HG03045 (cell line): ENCODE data around the gene GTSE1.

Experiments
- ATAC-seq: cut with Tn5 transposase; IDR thresholded peaks from one replicate; pipeline ENCODE4 v1.9.1; 2021; ENCODE audit warnings: mild to moderate bottlenecking, moderate library complexity; ENCODE audit not compliant: unreplicated experiment

GTSE1 gene

DNA sequence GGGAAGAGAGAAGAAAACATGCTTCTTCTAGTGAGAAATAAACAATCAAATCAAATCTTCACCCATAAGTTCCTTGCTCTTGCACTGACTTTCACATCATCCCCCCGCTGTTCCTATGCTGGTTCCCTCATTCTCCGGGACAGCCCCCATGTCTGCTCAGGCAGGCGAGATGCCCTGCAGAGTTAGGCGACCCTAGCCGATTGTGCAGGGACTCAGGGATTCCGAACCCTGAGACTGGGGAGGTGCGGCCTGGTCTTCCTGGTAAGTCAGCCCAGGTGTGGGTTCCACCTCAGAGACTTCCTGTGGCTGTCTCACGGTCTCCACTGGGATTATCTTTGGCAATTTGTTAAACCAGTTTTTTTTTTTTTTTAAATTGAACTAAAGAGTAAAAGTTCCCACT, 22.3 kb upstream of the GTSE1 start:
- no peak for ATAC-seq

DNA sequence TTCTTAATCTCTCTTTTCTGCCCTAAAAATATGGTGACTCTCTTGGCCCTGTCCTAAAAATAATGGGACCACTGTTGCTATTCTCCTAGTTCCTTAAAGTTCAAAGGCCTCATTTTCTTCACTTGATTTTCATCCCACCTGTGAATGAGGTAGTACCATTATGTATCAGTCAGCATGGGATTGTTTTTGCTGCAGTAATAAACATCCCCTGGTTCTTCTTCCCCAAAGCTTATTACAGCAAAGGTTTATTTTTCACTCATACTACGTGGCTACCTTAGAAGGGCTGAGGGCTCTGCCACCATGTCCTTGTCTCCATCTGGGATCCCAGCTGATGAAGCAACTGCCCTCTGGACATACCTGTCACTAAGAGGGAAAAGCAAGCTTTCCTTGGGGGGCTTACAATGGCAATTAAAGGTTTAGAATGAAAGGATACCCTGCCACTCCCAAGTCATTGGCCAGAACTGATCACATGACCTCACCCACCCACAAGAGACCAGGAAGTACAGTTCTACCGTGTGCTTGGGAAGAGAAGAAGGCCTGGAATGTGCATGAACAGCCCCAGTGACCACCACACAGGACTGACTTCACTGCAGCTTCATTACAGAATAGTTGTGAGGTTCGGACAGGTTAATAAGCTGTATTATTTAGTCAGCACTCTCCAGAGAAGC, 21.1 kb upstream of the GTSE1 start:
- ATAC-seq, result no peak

DNA sequence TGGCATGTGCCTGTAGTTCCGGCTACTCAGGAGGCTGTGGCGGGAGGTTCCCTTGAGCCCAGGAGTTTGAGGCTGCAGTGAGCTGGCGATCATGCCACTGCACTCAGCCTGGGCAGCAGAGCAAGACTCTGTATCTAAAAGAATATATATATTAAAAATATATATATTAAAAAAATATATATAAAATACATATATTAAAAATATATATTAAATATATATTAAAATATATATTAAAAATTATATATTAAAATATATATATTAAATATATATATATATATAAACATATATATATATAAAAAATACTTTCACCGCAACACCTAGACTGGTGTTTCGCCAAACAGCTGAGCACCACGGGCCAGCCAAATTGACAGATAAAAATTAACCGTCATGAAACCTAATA, 20.1 kb upstream of the GTSE1 start:
- ATAC-seq, result no peak

DNA sequence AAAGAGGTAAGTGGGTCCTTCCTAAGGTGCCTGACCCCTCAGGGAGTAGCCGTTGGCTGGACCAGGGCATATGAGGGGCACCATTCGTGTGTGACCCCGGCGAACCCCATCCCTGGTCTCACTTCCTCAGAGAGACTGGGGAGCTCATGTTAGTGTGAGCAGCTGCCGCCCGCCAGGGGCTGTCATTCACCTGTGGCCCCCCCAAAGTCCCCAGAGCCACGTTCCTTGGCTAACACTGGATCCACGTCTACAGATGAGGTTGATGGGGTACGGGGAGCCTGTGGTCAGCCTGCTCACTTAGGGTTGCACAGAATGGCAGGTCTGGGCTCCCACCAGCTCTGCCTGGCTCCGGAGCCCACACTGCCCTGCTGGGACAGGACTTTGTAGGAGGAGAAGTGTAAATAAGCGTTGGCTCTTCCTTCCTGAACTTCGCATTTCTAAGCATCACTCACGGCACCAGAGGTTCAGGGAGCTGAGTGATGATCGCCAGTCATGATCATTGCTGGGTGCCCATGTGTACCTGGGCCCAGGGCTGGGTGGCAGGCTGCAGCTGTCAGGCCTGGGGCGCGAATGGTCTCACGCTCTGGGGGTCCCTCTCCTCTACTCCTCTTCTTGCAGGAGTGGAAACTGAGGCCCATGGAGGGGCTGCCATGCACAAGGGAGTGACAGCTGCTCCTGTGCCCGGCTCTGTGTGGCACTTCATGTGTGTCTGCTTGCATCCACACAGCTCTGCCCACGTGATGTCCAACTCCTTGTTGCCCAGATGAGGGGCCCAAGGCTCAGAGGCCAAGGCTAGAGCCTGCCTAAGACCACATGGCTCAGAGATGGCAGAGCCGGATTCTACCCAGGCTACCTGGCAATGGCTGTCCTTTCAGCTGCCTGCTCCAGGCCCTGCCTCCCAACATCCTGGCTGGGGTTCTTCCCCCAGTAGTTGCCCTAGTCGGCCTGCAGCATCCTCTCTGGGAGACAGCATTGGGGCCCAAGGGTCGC, 17.7 kb upstream of the GTSE1 start:
- ATAC-seq, result no peak

DNA sequence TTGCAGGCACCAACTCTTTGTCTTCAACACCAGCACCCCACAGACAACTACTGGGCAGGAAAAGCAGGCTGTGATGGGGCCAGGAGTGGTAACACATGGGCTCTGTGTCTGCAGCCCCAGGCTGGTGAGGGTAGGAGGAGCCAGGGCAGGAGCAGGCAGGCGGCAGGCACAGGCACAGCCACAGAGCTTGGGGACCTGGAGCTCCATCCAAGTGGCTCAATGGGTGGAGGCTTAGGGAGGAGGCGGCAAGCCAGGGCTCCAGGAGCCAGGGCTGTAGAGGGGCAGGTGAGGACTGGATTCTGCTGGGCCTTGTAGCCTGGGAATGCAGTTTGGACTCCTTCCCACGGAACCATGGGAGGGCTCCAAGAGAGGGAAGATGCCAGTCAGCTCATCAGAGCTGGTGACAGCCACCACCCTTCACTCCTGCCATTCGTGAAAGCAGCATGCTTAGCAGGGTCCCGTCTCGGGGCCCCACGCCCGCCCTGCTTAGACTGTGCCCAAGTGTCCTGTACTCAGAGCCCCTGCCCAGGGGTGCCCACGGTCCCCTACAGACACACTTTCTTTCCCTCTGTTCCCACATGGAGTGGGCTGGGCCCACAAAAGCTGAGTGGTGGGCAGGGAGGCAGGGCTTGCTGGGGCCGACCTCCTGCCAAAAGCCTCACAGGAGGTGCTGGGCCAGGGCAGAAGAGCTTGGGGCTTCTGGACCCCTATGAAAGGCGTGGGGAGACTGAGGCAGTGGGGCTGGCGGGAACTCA, 16.4 kb upstream of the GTSE1 start:
- ATAC-seq, result no peak

DNA sequence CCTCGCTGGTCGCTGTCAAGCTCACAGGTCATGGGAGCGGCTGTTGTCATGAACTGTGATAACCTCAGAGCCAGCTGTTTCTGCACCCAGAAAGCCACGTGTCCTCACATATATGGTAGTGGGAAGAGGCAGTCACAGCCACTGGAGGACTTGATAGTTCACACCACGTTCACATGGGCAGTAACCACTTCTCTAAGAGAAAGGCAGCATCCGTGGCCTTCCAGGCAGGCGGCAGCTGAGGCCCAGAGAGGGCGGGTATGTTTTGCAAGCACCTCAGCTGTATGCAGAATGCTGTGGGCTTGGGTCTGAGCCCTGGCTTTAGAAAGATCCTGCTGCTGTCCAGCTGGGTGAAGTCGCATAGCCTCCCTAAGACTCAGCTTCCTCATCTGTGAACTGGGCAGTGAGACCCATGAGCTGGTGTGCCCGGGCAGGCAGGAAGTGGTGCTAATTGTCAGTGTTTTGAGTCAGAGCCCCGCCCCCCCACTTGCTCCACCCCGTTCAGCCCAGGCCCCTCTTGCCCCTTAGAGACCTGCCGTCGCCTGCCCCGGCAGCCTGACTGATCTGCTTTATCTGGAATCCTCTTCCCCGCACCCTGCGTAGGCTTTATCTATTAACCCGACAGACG, 15.6 kb upstream of the GTSE1 start:
- no peak for ATAC-seq

DNA sequence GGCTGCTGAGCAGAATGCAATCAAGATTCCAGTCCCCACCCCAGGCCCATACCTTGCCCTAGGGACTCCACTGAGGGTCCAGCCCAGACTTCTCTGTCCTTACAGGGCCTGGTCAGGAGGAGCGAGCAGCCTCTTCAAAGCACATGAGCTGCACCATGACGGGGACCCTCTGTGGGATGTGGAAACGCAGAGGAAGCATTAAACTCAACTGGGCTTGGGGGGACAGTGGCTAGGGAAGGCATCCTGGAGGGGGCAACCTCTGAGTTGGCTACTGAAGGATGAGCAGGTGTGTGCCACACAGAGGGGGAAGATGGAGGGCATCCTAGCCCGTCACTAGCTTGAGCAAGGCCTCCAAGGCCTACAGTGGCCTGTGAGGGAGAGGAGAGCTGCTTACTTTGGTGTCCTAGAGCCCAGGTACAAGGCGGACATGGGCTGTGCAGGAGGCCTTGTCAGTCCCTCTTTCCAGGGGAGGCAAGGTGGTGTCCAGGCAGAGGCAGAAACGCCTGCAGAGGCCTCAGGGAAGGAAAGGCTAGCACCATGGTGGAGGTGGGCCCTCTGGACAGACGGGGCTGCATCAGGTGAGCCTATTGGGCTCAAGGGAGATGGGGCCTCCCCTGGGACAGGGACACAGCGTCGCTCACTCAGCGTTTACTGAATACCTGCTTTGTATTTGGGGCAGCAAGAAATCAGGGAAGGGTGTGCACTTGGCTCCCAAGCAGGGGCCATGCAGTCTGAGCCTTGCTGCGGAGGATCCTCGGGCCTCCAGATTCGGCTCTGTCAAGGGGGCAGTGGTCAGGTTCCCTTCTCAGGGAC, 14.6 kb upstream of the GTSE1 start:
- no peak for ATAC-seq

DNA sequence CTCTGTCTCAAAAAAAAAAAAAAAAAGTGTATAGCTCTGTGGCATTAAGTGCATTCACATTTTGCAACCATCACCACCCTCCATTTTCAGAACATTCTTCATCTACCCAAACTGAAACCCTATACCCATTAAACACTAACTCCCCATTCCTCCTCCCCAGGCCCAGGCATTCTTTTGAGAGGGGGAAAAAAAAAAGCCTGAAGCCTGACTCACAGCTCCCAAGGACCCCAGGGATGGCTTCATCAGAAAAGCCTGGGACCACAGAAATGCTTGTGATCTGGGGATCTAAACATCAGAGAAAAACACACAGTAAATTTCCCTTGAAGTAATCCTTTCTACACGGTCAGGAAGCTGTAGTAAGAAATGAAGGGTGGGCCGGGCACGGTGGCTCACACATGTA, 10.7 kb upstream of the GTSE1 start:
- ATAC-seq, result no peak

DNA sequence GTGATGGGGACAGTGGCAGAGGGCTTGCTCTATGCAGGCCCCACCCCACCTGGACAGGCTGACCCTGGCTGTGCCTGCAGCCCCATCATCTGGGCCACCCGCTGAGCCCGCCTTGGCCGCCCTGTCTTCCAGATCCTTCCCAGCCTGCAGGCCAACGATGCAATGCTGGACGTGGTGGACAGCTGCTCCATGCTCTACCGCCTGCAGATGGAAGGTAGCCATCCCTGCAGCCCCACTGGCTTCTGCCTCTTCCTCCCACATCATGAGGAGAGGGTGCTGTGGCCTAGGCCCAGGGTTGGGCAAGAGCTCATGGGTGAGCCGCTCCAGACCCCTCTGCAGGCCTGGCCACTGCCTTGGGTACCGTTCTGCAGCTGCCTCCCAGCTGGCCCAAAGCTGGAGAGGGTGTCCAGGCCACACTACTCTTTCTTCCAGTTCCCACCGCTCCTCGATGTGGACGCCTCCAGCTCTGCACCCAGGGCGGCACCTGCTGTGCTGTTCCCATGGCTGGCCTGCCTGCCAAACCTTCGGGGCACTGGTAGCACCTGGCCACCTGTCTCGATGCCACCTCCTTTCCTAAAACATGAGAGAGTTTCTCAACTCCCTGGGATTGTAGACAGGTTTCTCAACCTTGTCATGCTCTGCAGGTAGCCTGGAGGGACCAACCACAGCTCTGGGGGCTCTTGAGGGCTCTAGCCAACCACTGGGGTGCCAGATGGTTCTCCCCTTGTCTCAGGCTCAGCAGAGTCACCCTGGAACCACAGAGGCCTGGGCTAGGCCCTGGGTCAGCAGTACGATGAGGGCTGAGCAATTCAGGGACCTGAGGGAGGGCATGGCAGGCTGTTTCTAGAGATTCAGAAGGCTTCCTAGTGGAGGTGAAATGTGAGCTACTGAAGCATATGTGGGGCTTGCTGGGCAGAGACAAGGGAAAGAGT, 9.5 kb upstream of the GTSE1 start:
- no peak for ATAC-seq

DNA sequence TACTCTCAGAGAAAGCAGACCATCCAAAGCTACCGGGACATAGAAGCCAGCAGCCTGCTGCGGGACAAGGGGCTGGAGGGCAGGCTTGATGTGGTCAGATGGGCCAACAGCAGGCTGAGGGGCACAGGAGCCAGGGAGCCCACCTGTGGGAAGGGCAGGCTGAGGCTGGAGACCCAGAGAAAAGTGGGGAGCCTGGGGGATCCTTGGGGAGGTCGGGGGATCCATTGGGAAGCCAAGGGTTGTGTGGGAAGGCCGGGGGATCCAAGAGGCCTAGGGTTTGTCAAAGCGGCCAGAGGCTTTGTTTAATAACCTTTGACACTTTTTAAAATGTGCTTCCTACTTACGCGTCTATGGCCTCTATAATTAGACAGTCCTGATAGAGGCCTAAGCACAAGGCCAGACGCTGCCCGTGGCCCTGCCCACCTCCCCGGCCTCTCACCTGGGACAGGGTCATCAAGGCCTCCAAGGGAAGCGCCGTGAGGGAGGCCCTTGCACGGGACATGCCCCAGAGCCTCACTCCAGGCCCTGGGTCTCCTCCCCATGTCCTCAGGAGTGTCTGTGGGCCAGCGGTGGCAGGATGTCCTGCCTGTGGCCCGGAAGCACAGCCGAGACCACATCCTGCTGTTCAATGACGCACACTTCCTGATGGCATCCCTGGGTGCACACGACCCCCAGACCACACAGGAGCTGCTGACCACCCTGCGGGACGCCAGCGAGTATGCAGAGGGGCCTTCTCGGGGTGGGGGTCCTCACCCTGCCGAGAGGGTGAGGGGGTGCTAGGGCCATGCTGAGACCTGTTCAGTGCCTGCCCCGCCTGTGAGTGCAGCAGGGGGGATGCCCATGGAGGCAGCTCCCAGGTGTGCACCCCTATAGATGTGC, 8.6 kb upstream of the GTSE1 start:
- ATAC-seq, result no peak

DNA sequence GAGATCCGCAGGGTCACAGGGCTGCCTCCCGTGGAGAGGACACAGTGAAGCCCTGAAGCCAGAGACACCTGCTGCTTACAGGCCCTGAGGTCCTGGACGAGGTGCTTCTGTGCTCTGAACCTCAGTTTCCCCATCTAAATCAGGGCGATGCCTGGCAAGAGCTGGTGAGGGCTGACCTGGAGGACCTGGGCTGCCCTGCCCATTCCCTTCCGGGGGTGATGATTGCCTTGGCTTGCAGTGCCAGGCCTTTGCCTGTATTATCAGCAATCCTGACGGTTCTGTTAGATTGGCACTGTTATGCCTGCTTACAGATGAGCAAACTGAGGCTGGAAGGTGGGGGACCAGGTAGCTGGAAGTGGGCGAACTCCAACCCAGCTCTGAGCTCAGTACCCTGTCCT, 7.8 kb upstream of the GTSE1 start:
- no peak for ATAC-seq

DNA sequence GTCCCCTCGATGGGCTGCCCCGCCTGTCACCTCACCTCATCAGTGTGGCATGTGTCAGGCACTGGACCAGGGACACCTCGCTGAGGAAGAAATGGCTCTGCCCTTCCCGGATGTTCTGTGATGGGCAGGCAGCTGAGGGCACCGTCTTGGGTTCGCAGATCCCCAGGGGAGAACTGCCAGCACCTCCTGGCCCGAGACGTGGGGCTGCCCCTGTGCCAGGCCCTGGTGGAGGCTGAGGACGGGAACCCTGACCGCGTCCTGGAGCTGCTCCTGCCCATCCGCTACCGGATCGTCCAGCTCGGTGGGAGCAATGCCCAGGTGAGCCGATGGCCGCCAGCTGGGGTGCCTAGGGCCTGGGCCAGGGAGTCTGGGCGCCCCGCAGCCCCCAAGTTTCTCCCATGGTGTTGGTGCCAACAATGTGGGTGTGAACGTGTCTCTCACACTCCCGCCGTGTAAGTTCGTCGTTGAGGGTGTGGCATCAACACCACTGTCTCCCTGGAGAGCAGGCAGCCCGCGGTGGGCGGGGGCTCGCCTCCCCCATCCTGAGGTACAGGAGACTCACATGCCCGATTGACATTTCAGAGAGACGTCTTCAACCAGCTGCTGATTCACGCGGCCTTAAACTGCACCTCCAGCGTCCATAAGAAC, 7.3 kb upstream of the GTSE1 start:
- ATAC-seq, result no peak

DNA sequence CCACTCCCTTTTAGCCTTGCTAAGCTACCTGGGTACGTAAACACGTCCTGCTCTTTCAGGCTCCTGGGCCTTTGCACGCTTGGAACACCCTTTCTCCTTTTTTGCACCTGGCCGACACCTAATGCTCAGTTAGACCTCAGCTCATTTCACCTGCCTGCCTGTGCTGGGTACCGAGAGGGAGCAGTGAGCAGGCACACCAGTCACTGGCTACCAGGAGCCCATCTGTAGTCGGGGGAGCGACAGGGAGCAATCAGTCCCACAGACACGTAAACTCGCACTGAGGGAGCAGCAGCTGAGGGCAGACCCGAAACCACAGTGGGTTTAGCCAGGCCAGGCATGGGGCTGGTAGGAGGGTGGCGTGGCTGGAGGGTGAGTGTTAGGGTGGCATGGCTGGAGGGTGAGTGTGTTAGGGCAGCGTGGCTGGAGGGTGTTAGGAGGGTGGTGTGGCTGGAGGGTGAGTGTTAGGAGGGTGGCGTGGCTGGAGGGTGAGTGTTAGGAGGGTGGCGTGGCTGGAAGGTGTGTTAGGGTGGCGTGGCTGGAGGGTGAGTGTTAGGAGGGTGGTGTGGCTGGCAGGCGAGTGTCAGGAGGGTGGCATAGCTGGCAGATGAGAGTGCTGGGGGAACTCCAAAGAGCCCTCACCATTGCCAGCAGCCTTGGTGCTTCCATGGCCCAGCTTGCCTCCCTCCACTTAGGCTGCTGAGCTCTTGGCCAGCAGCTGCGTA, 6.4 kb upstream of the GTSE1 start:
- no peak for ATAC-seq

DNA sequence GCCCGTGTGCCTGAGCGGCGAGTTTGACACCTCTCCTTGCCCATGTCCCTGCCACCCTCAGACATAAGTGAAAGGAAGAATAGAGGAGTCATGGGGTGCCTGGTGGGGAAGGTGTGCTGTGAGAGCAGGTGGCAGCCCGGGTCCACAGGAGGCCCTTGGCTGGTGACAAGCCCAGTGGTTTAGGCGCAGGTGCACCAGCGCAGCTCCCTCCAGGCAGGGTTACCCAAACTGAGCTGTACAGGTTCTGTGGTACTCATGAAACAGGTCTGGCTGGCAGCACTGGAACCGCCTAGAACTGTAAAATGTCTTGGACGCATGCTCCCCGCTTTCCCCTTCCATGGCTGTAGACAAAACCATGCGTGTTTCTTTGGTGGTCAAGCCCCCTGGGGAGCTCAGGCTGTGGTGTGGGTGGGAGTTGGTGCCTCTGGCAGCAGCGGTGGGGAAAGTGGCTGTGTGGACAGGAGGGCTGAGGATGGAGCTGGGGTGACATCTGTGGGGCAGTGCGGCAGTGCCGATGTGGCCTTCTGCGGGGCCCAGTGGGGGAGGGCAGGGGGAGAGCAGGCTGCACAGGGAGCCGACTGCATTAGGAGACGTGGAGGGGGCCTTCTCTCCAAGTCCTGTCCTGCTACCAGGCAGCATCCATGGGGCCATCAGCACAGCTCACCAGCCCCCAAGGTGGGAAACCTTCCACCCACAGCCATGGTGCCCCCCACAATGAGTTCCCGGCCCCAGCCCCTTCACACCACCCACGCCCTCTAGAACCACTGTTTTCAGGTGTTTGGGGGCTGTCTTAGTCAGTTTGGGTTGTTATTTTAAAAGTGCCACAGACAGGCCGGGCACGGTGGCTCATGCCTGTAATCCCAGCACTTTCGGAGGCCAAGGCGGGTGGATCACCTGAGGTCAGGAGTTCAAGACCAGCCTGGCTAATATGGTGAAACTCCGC, 5.6 kb upstream of the GTSE1 start:
- no peak for ATAC-seq

DNA sequence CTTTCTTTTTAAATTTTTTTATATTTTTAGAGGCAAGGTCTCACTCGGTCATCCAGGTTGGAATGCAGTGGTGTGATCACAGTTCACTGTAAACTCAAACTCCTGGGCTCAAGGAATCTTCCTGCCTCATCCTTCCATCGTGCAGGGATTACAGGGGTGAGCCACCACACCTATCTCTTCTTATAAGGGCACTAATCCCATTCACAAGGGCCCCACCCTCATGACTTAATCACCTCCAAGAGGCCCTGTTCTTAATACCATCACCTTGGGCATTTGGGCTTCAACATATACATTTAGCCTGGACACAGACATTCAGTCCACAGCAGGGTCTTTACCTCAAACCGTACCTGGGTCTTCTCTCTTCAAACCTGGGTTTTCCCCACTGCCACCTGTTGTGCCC, 4.5 kb upstream of the GTSE1 start:
- no peak for ATAC-seq

DNA sequence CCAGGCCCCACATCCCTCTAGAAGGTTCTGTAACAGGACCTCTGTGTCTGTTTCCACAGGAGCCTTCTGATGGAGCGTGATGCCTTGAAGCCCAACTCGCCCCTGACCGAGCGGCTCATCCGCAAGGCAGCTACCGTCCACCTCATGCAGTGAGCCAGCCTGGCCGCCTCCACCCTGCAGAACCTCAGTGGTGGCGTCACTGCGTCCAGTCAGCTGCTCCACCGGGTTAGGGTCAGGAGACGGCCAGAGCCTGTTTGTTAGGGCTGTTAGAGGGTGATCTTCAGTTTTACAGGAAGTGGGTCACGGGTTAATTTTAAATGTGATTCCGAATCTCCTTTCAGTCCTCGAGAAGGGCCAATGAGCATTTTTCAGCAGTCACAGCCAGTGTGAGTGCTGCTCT, 3.9 kb upstream of the GTSE1 start:
- ATAC-seq, result no peak
